Measurements from ENCODE around the gene SPATA6L.

GRCh38 chr9:4713849-4714248 lies 47.6 kb upstream of the SPATA6L start:
- no peak for TF ChIP-seq CTCF (conservative IDR thresholded peaks at IDR 0.05)
- no peak for TF ChIP-seq ZFX (IDR thresholded peaks at IDR 0.05)

All from C4-2B (cell line).